Spleen (tissue), 11 donors: ENCODE measurements around the gene ITPR2. TPM values are rescaled to one million over a fixed set of nuclear protein-coding genes. Genes with fewer than 3 reads are reported as not detected.
"Not testable (repeated sequence)": the region's sequence is repeated elsewhere in the genome, so short reads cannot be mapped to it uniquely, and the experiment has no call there.

Experiments used
- DNase-seq: peaks from one replicate; pipeline ENCODE4 v3.0.0-alpha.2; 2020
- H3K27ac ChIP-seq, 8 donors: fragments of 200-600 bp; sonication (generic) in 7 of 8; 1 replicate in 4 of 8; 2 replicates in 4 of 8; pipeline versions ENCODE4 v1.5.0 to v1.8.0; 2016 to 2021; ENCODE audit warnings: inconsistent platforms in 4 of 8, mild to moderate bottlenecking in 4 of 8, moderate library complexity in 1 of 8
- H3K27me3 ChIP-seq, 7 donors: fragments of 200-600 bp; sonication (generic) in 6 of 7; replicated peaks in 1 of 7; 1 replicate in 4 of 7; 2 replicates in 3 of 7; pipeline versions ENCODE4 v1.5.0 to v1.8.0; 2016 to 2021; ENCODE audit warnings: inconsistent platforms in 3 of 7, mild to moderate bottlenecking in 1 of 7
- H3K36me3 ChIP-seq, 6 donors: fragments of 200-600 bp; sonication (generic) in 5 of 6; 1 replicate in 4 of 6; 2 replicates in 2 of 6; pipeline versions ENCODE4 v1.5.0 to v1.8.0; 2016 to 2021; ENCODE audit warnings: inconsistent platforms in 2 of 6
- H3K4me1 ChIP-seq, 6 donors: fragments of 200-600 bp; sonication (generic) in 5 of 6; 1 replicate in 3 of 6; 2 replicates in 3 of 6; pipeline versions ENCODE4 v1.5.0 to v1.8.0; 2016 to 2021; ENCODE audit warnings: inconsistent platforms in 3 of 6
- H3K4me3 ChIP-seq, 8 donors: fragments of 200-600 bp; sonication (generic) in 7 of 8; 1 replicate in 4 of 8; 2 replicates in 4 of 8; pipeline versions ENCODE4 v1.5.0 to v1.8.0; 2016 to 2021; ENCODE audit warnings: inconsistent platforms in 4 of 8, mild to moderate bottlenecking in 4 of 8, moderate library complexity in 2 of 8
- H3K9me3 ChIP-seq, 8 donors: fragments of 200-600 bp; sonication (generic) in 7 of 8; 1 replicate in 4 of 8; 2 replicates in 4 of 8; pipeline versions ENCODE4 v1.5.0 to v1.8.0; 2016 to 2021; ENCODE audit warnings: inconsistent platforms in 4 of 8
- POLR2A ChIP-seq, 3 donors: fragments of 450-650 bp; IDR thresholded peaks; one replicate each; pipeline ENCODE4 v1.5.1; 2017; ENCODE audit warnings: antibody characterized with exemption in 3 of 3, mild to moderate bottlenecking in 1 of 3
- POLR2AphosphoS5 ChIP-seq, 3 donors: sonication (generic); formaldehyde crosslinking; IDR thresholded peaks; one replicate each; pipeline ENCODE4 v1.5.1; 2017; ENCODE audit warnings: antibody characterized with exemption in 3 of 3
- WGBS, 5 donors: extraction: QIAGEN DNeasy Blood & Tissue Kit in 3 of 5; methylation state at CpG; one replicate each; pipeline versions ENCODE4 v1.1.5 to v1.1.7; 2013 to 2018; 5-methylcytosine and 5-hydroxymethylcytosine counted together
- intact Hi-C: fragments of 100-400 bp; cut with DNase I; formaldehyde crosslinking; loops from one replicate; pipeline ENCODE4 v1.15.0; 2023; ENCODE audit warnings: low total_unique reads
- polyA plus RNA-seq, 3 donors: library from polyadenylated mRNA; stranded (reverse); fragments of 200-250 nt; gene quantifications; one replicate each; pipeline ENCODE4 v1.2.1, GENCODE V29; 2013
- total RNA-seq, 7 donors: library from RNA; depleted of rRNA in 3 of 7; stranded (reverse); fragments of >200 nt in 3 of 7; fragmentation: NEBNext Ultra II Directional in 4 of 7; extraction: Animal tissue kit (Norgen Biotek cat#: 25700) in 4 of 7; gene quantifications; one replicate each; pipeline versions ENCODE4 v1.1.0 to v1.2.1, GENCODE V29; 2016 to 2021
- TF ChIP-seq, protein P1 (sequence below), 11 experiments: fragments of 200-600 bp in 7 of 11; fragments of 450-650 bp in 4 of 11; sonication (generic) in 4 of 11; IDR thresholded peaks in 8 of 11; conservative IDR thresholded peaks in 3 of 11; 1 replicate in 7 of 11; 2 replicates in 4 of 11; pipeline versions ENCODE4 v1.4.0 to v1.8.0; 2016 to 2021; ENCODE audit warnings: antibody characterized with exemption in 11 of 11, inconsistent platforms in 4 of 11, mild to moderate bottlenecking in 1 of 11
- donor health status: healthy with polysubstance abuse.
- donor health status: DM: no; HTN: no; CAD: no; lungs with moderate emphysema.
- donor health status: DM: no; HTN: no; CAD: no.
- donor health status: Bipolar disorder and iron deficiency.
- donor health status: healthy.
- donor health status: DM: no; HTN: no; CAD: no.
- donor health status: DM: yes; HTN: yes; CAD: no.

Gene ITPR2
- total and polyA plus RNA-seq, 10 donors = 3.2 to 105 (median 60.4) TPM

DNA sequence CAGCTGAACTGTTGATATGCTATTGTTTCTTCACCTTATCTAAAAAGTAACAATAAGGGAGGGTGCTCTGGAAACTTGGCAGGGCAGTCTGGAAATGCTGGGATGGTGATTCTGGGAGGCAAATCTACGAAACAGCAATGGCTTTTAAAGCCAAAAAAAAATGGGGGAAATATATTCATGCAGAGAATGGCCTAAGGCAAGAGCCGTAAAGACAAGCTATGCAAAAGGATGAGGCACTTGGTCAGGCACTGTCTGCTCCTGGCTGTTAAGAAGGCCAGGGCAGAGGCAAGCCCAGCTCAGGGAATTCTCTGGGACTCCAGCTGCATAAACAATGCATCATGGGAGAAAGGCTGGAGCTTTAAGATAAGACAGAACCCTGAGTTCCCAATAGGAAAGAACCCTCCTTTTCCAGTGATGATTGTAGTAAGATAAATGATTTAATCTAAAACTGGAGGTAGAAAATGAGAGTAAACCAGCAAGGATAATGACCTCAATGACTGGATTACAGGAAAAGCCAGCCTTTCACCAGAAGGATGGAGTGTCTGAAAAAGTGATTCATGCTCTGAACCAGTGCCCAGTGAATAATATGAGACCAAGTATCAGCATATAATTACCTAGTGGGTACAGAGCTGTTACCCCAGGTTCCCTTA lies 46.0 kb downstream of the ITPR2 start:
- intact Hi-C loops = no loop called here
- H3K4me1 ChIP-seq = peaks cover 7 to 21% (median 14%) of the 10 kb centered on the region in 6 donors

DNA sequence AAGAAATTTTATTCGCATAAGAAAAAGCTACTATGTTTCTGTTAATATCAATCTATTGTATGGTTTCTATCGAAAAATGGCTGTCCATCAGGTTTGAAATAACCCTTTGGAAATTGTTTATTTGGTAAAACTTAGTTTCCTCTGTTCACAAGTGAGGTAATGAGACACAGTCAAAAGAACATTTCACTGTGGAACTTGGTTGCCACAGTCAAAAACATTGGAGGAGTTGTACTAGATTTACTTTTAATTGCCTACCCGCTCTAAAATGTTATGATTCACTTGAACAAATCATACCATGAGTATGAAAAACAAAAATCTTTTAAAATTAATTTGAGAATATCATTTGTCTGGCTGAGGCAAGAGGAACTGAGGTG lies 46.5 kb downstream of the ITPR2 start:
- H3K27me3 ChIP-seq = no peaks in the 10 kb centered on the region
- DNase-seq = no peak
- H3K4me3 ChIP-seq = no peak overlapping the region
- H3K4me1 ChIP-seq = peaks cover 2 to 16% (median 9%) of the 10 kb centered on the region in 6 donors
- H3K36me3 ChIP-seq = peaks cover 0 to 11% (median 0%) of the 10 kb centered on the region in 6 donors
- H3K9me3 ChIP-seq = no peaks in the 10 kb centered on the region
- TF ChIP-seq POLR2AphosphoS5 (IDR thresholded peaks at IDR 0.05) = no peak
- TF ChIP-seq, protein P1, sequence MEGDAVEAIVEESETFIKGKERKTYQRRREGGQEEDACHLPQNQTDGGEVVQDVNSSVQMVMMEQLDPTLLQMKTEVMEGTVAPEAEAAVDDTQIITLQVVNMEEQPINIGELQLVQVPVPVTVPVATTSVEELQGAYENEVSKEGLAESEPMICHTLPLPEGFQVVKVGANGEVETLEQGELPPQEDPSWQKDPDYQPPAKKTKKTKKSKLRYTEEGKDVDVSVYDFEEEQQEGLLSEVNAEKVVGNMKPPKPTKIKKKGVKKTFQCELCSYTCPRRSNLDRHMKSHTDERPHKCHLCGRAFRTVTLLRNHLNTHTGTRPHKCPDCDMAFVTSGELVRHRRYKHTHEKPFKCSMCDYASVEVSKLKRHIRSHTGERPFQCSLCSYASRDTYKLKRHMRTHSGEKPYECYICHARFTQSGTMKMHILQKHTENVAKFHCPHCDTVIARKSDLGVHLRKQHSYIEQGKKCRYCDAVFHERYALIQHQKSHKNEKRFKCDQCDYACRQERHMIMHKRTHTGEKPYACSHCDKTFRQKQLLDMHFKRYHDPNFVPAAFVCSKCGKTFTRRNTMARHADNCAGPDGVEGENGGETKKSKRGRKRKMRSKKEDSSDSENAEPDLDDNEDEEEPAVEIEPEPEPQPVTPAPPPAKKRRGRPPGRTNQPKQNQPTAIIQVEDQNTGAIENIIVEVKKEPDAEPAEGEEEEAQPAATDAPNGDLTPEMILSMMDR (IDR thresholded peaks at IDR 0.05 in 8 of 11, conservative IDR thresholded peaks at IDR 0.05 in 3 of 11) = no peak
- no peak for TF ChIP-seq POLR2A (IDR thresholded peaks at IDR 0.05)
- intact Hi-C loops = no loop called here
- 96 to 98% (median 97%) methylated on average over 3 of the region's 3 CpGs for WGBS, 5 donors
- H3K27ac ChIP-seq = no peak overlapping the region

More for the DNA sequence above, 46.0 kb downstream of the ITPR2 start:
- Histone ChIP-seq H3K4me3 (no peak overlapping the region), H3K27ac (no peak overlapping the region), H3K27me3 (no peaks in the 10 kb centered on the region), H3K36me3 (peaks cover 0 to 11% (median 0%) of the 10 kb centered on the region in 6 donors), H3K9me3 (no peaks in the 10 kb centered on the region)
- no peak for DNase-seq
- WGBS, 5 donors = 85 to 97% (median 92%) methylated on average over 2 of the region's 2 CpGs
- TF ChIP-seq POLR2AphosphoS5 (IDR thresholded peaks at IDR 0.05) = no peak
- no peak for TF ChIP-seq POLR2A (IDR thresholded peaks at IDR 0.05)
- TF ChIP-seq, protein P1 (IDR thresholded peaks at IDR 0.05 in 8 of 11, conservative IDR thresholded peaks at IDR 0.05 in 3 of 11) = no peak

DNA sequence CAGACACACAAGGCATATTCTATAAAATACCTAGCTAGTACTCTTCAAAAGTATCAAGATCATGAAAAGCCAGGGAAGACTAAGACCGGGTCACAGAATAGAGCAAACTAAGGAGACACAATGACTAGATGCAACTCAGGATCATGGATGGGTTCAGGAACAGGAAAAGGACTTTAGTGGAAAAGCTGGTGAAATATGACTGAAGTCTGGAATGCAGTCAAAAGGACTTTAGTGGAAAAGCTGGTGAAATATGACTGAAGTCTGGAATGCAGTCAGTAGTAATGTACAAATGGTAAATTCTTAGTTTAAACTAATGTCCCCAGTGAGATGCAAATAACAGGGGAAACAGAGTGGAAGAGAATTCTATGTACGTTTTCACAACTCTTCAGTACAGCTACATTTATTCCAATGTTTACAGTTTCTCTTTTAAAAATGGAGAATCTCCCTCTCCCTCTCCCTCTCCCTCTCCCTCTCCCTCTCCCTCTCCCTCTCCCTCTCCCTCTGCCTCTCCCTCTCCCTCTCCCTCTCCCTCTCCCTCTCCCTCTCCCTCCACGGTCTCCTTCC lies 49.1 kb downstream of the ITPR2 start:
- H3K9me3 ChIP-seq, H3K4me1 ChIP-seq, H3K27ac ChIP-seq, DNase-seq, H3K4me3 ChIP-seq, H3K27me3 ChIP-seq, intact Hi-C loops: not testable (repeated sequence)
- WGBS, 5 donors = 78 to 96% (median 82%) methylated on average over 2 to 3 of the region's 3 CpGs
- peaks cover 0 to 29% (median 0%) of the 10 kb centered on the region in 6 donors for H3K36me3 ChIP-seq

DNA sequence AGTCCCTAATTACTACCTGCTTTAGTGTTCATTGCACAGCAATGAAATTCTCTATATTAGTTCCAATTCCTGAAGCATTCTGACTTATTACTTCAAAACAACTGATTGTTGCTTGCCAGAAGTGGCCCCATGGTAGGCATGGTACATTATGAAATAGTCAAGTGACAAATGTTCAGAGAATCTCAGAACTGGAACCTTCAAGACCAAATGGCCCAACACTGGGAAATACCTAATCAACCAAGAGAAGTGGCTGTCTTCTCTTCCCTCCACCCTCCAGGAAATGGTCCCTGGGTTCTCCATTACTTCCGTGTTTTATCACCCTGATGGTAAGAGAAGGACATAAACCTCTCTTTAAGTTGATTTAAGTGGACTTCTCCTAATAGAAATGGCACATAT lies 49.9 kb downstream of the ITPR2 start:
- Histone ChIP-seq H3K36me3 (peaks cover 0 to 29% (median 0%) of the 10 kb centered on the region in 6 donors), H3K27me3 (no peaks in the 10 kb centered on the region), H3K9me3 (peaks cover 0 to 10% (median 8%) of the 10 kb centered on the region in 8 donors), H3K4me3 (no peak overlapping the region), H3K4me1 (no peaks in the 10 kb centered on the region), H3K27ac (peak overlapping the region in 1 of 8 donors; percentile 10)
- no peak for DNase-seq
- no peak for TF ChIP-seq POLR2A (IDR thresholded peaks at IDR 0.05)
- 83 to 94% (median 93%) methylated on average over 1 of the region's 1 CpG for WGBS, 5 donors
- intact Hi-C loops = no loop called here

DNA sequence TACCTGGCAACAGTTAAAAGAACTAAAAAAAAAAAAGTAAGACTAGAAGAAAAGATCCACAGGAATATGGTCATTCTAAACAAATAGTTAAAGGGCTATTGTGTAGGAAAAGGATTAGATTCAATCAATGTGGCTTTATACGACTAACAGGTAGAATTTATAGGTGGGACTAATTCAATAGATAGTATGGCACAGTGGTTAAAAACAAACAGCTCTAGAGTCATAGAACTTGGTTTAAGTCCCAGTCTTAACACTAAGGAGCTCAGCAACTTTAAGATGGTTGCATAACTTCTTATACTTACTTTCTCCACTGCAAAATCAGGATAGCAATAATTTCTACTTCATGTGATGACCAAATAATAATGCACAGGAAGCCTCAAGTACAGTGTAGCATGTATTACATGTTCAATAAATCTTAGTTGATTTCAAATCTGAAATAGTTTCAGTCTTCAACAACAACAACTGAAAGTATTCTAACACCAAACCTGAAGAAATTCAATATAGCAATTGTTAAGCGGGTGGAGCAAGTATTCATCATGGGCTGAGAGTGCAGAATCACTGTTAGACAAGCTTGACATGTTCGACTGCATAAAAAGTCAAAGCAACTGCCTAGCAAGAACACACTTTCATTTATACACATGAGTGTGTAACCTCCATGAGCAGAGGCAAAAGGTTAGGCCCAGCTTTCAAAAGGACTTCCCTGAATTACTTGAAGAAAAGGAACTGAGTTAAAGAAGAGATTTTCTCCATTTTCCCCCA lies 50.4 kb downstream of the ITPR2 start:
- H3K27ac ChIP-seq = peak overlapping the region in 1 of 8 donors; percentile 10

DNA sequence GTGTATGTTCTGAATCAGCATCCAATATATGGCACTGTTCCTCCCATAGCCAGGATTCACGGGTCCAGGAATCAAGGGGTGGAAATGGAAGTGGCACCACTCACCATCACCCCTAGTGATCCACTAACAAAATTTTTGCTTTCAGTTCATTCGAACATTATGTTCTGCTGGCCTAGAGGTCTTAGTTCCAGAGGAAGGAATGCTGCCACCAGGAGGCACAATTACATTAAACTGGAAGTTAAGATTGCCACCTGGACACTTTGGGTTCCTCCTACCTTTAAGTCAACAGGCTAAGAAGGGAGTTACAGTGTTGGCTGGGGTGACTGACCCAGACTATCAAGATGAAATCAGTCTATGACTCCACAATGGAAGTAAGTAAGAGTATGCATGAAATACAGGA lies 52.3 kb downstream of the ITPR2 start:
- H3K9me3 ChIP-seq = peaks cover 0 to 32% (median 28%) of the 10 kb centered on the region in 8 donors
- H3K4me1 ChIP-seq, H3K4me3 ChIP-seq, intact Hi-C loops, DNase-seq, H3K27ac ChIP-seq, H3K27me3 ChIP-seq: not testable (repeated sequence)
- H3K36me3 ChIP-seq = peaks cover 0 to 29% (median 0%) of the 10 kb centered on the region in 6 donors
- 88 to 98% (median 97%) methylated on average over 2 of the region's 2 CpGs for WGBS, 5 donors

More for the DNA sequence above, 50.4 kb downstream of the ITPR2 start:
- TF ChIP-seq POLR2AphosphoS5 (IDR thresholded peaks at IDR 0.05) = no peak
- no peak for TF ChIP-seq POLR2A (IDR thresholded peaks at IDR 0.05)
- TF ChIP-seq, protein P1 (IDR thresholded peaks at IDR 0.05 in 8 of 11, conservative IDR thresholded peaks at IDR 0.05 in 3 of 11) = no peak
- no peak for DNase-seq
- peaks cover 0 to 16% (median 14%) of the 10 kb centered on the region in 8 donors for H3K9me3 ChIP-seq
- WGBS, 5 donors = 73 to 98% (median 95%) methylated on average over 3 of the region's 3 CpGs
- H3K4me3 ChIP-seq = no peak overlapping the region
- intact Hi-C loops = no loop called here
- peaks cover 0 to 29% (median 0%) of the 10 kb centered on the region in 6 donors for H3K36me3 ChIP-seq
- no peaks in the 10 kb centered on the region for H3K27me3 ChIP-seq
- no peaks in the 10 kb centered on the region for H3K4me1 ChIP-seq

DNA sequence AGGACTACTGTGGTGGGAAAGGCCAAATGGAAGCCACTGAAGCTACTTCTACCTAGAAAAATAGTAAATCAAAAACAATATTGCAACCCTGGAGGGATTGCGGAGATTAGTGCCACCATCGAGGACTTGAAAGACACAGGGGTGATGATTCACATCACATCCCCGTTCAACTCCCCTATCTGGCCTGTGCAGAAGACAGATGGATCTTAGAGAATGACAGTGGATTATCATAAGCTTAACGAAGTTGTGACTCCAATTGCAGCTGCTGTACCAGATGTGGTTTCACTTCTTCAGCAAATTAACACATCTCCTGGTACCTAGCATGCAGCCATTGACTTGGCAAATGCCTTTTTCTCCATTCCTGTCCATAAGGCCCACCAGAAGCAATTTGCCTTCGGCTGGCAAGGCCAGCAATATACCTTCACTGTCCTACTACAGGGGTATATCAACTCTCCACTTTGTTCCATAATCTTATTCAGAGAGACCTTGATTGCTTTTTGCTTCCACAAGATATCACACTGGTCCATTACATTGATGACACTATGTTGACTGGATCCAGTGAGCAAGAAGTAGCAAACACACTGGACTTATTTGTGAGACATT lies 54.7 kb downstream of the ITPR2 start:
- intact Hi-C loops, H3K27me3 ChIP-seq, H3K27ac ChIP-seq, H3K4me1 ChIP-seq, H3K4me3 ChIP-seq, DNase-seq: not testable (repeated sequence)
- Histone ChIP-seq H3K9me3 (peaks cover 0 to 32% (median 28%) of the 10 kb centered on the region in 8 donors), H3K36me3 (peaks cover 0 to 29% (median 0%) of the 10 kb centered on the region in 6 donors)
- WGBS, 5 donors = 93 to 96% (median 95%) methylated on average over 5 of the region's 5 CpGs
